Activated CD4-positive, alpha-beta T cell treated with anti-CD3 and anti-CD28 coated beads, Interleukin-2, amount 10 ng/mL, durations not matched to agents 7 days and 5 days (primary cell): Measurements from ENCODE around the gene OMA1. TPM values are rescaled to one million over a fixed set of nuclear protein-coding genes. Genes with fewer than 3 reads are reported as not detected.
"Not testable (repeated sequence)": the region's sequence is repeated elsewhere in the genome, so short reads cannot be mapped to it uniquely, and the experiment has no call there.

Experiments used
- CTCF ChIA-PET: fragments of 350-600 bp; sonication (Branson Sonifier 250); formaldehyde crosslinking; loops from one replicate; lab custom pipeline; 2021; ENCODE audit warnings: antibody characterized with exemption; lab: Charles Lee
- POLR2A ChIA-PET: fragments of 350-600 bp; sonication (Branson Sonifier 250); formaldehyde crosslinking; loops from one replicate; lab custom pipeline; 2021; ENCODE audit warnings: antibody characterized with exemption; lab: Charles Lee
- DNase-seq: peaks from one replicate; pipeline ENCODE4 v3.0.0-alpha.2; 2020
- H3K27ac Mint-ChIP-seq: one replicate; pipeline ENCODE4 v1.8.0; 2021; ENCODE audit warnings: mild to moderate bottlenecking, moderate library complexity, mixed read lengths
- H3K27me3 Mint-ChIP-seq: one replicate; pipeline ENCODE4 v1.8.0; 2021; ENCODE audit warnings: mixed read lengths
- H3K36me3 Mint-ChIP-seq: one replicate; pipeline ENCODE4 v1.8.0; 2021; ENCODE audit warnings: low read depth, mixed read lengths
- H3K4me1 Mint-ChIP-seq: one replicate; pipeline ENCODE4 v1.8.0; 2021; ENCODE audit warnings: mixed read lengths
- H3K4me3 Mint-ChIP-seq: one replicate; pipeline ENCODE4 v1.8.0; 2021; ENCODE audit warnings: mild to moderate bottlenecking, moderate library complexity, mixed read lengths
- H3K9me3 Mint-ChIP-seq: one replicate; pipeline ENCODE4 v1.8.0; 2021; ENCODE audit warnings: mixed read lengths
- total RNA-seq, 2 experiments: library from RNA; stranded (reverse); gene quantifications; one replicate each; pipeline ENCODE4 v1.2.3, GENCODE V29; 2021

OMA1 gene
- total RNA-seq, 2 experiments from 2014 or later: 19.1 to 23.5 TPM

GRCh38 chr1:58582143-58582542, 35.6 kb upstream of the OMA1 start:
- H3K36me3 Mint-ChIP-seq, H3K27ac Mint-ChIP-seq, H3K4me3 Mint-ChIP-seq, DNase-seq, POLR2A ChIA-PET, H3K9me3 Mint-ChIP-seq: not testable (repeated sequence)
- Mint-ChIP-seq H3K27me3 (peaks cover 68% of the 10 kb centered on the region), H3K4me1 (peaks cover 26% of the 10 kb centered on the region)
- CTCF ChIA-PET: interaction anchor here (0.6 kb wide), 2 partner anchors 12 to 1268 kb away, joined by 3 read pairs; no protein-coding TSS in a partner anchor

DNA sequence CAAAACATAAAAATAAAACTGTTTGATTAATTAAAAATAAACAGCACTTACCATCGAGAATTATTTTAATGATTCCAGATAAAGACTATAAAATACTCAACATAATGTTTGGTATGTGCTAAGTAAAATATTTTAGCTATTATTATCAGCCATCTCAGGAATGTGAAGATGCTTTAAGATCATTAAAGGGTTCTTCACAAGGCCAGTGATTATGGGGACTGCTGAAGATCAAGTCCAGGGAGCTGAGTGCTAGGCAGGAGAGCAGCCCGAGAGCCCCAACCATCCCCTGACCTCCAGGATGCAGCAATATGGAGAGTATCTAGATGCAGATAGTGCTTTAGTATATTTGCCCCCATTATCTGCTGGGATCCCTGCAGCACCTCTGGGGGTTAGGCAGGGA, 35.1 kb upstream of the OMA1 start:
- DNase-seq: no peak

GRCh38 chr1:58580186-58580585, 33.7 kb upstream of the OMA1 start:
- H3K9me3 Mint-ChIP-seq: no peaks in the 10 kb centered on the region
- H3K4me3 Mint-ChIP-seq: no peak overlapping the region
- no peak for DNase-seq
- ChIA-PET CTCF (no interaction called here), POLR2A (no interaction called here)
- no peaks in the 10 kb centered on the region for H3K36me3 Mint-ChIP-seq
- peaks cover 35% of the 10 kb centered on the region for H3K4me1 Mint-ChIP-seq
- peaks cover 66% of the 10 kb centered on the region for H3K27me3 Mint-ChIP-seq
- no peak overlapping the region for H3K27ac Mint-ChIP-seq

More for the DNA sequence above, 35.1 kb upstream of the OMA1 start:
- H3K27me3 Mint-ChIP-seq: peaks cover 66% of the 10 kb centered on the region
- no peak overlapping the region for H3K27ac Mint-ChIP-seq
- H3K4me1 Mint-ChIP-seq: peaks cover 27% of the 10 kb centered on the region
- no peaks in the 10 kb centered on the region for H3K36me3 Mint-ChIP-seq
- ChIA-PET CTCF (no interaction called here), POLR2A (no interaction called here)
- no peaks in the 10 kb centered on the region for H3K9me3 Mint-ChIP-seq
- H3K4me3 Mint-ChIP-seq: no peak overlapping the region

DNA sequence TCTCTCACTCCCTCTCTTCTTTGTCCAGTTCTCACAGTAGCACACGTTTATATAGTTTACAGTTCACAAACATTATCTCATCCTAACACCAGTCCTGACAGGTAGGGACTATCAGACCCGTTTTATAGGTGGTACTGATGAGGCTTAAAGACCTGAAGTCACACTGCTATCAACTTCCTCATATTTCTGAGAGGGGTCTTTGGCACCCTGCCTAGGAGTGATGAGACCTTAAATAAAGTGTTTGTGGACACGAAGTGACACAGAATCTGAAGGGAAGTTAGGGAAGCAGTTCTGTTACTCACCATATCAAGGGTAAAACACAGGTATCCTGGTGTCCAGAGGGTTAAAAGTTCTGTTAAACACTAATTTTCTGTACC, 31.1 kb upstream of the OMA1 start:
- H3K4me3 Mint-ChIP-seq: peak overlapping the region; percentile 3
- peaks cover 36% of the 10 kb centered on the region for H3K4me1 Mint-ChIP-seq
- no peak for DNase-seq
- ChIA-PET POLR2A (interaction anchor here (0.7 kb wide), 1 partner anchor 1454 kb away, joined by 3 read pairs; no protein-coding TSS in a partner anchor), CTCF (interaction anchor here (0.6 kb wide), 1 partner anchor 12 kb away, joined by 3 read pairs; no protein-coding TSS in a partner anchor)
- H3K27ac Mint-ChIP-seq: no peak overlapping the region
- H3K36me3 Mint-ChIP-seq: no peaks in the 10 kb centered on the region
- H3K27me3 Mint-ChIP-seq: peaks cover 69% of the 10 kb centered on the region
- H3K9me3 Mint-ChIP-seq: no peaks in the 10 kb centered on the region

DNA sequence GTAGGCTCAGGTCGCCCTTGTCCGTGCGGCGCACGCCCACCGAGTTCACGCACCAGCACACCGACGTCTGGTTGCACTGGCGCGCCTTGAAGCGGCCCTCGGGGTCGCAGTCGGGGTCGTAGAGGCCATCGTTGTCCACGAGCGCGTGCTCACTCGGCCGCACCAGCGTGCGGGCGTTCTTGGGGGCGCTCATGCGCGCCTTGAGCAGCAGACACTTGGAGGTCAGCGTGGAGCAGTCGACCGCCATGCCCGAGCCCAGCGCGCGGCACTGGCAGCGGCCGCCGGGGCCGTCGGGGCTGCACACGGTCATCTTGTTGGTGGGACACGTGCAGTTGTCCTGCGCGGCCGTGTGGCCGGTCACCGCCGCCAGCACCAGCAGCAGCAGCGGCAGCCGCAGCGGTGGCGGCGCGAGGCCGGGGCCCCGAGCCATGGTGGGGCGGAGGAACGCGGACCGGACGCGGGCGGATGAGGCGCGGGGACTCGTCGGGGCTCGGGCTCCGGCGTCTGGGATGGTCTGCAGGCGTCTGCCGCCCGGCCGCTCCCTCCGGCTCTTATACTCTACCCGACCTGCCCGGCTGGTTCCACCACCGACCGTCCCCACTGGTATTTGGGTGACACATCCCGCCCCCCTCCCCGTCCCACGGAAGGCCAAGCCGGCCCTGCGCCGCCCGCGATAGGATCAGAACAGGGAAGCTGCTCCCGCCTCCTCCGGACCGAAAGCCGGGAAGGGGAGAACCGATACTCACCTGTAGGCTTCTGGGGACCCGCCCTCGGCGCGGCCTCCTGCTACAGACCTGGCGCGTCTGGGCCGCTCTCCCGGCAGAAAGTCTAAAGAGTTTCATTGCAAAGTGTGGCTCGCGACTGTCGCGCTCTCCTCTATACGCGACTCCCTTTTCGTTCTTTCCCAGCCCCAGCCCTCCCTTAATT, 30.5 kb upstream of the OMA1 start, which contains the start of gene TACSTD2:
Gene TACSTD2 (minus strand): TSS at position 526 of the 927 bp plus-strand sequence. CDS start 96 bp downstream, at position 430.
- H3K9me3 Mint-ChIP-seq: no peaks in the 10 kb centered on the region
- no peak for DNase-seq
- no peak within 1 kb of the TSS for H3K27ac Mint-ChIP-seq
- H3K4me1 Mint-ChIP-seq: peaks cover 36% of the 10 kb centered on the region
- CTCF ChIA-PET: interaction anchor here (0.6 kb wide), 1 partner anchor 12 kb away, joined by 3 read pairs; no protein-coding TSS in a partner anchor
- POLR2A ChIA-PET: no interaction called here
- peak within 1 kb of the TSS; percentile 43 for H3K4me3 Mint-ChIP-seq
- H3K27me3 Mint-ChIP-seq: peaks cover 74% of the 10 kb centered on the region
- H3K36me3 Mint-ChIP-seq: no peaks in the 10 kb centered on the region

DNA sequence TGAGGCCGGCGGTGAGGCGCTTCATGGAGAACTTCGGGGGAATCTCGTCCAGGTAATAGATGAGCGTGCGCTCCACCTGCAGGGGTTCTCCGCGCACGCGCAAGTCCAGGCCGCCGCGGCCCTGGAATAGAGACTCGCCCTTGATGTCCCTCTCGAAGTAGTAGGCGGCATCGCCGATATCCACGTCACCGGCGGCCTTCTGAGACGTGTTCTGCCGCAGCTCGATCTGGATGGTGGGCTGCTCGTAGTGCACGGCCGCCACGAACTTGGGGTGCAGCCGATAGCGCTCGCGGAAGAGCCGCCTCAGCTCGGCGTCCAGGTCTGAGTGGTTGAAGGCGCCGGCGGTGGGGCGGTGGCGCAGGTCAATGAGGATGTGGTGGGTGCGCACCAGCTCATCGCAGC, 29.8 kb upstream of the OMA1 start:
- no peak for DNase-seq
- ChIA-PET POLR2A (no interaction called here), CTCF (no interaction called here)
- H3K4me1 Mint-ChIP-seq: peaks cover 36% of the 10 kb centered on the region
- H3K27ac Mint-ChIP-seq: no peak overlapping the region
- no peaks in the 10 kb centered on the region for H3K9me3 Mint-ChIP-seq
- peaks cover 77% of the 10 kb centered on the region for H3K27me3 Mint-ChIP-seq
- no peaks in the 10 kb centered on the region for H3K36me3 Mint-ChIP-seq
- peak overlapping the region; percentile 43 for H3K4me3 Mint-ChIP-seq

GRCh38 chr1:58575551-58576324, 29.2 kb upstream of the OMA1 start:
- H3K36me3 Mint-ChIP-seq: no peaks in the 10 kb centered on the region
- peaks cover 79% of the 10 kb centered on the region for H3K27me3 Mint-ChIP-seq
- H3K4me3 Mint-ChIP-seq: peak overlapping the region; percentile 43
- CTCF ChIA-PET: no interaction called here
- peaks cover 36% of the 10 kb centered on the region for H3K4me1 Mint-ChIP-seq
- no peak overlapping the region for H3K27ac Mint-ChIP-seq
- POLR2A ChIA-PET: interaction anchor here (0.5 kb wide), 1 partner anchor 208 kb away, joined by 3 read pairs; the partner anchor contains the start of gene JUN
- no peak for DNase-seq
- no peaks in the 10 kb centered on the region for H3K9me3 Mint-ChIP-seq

DNA sequence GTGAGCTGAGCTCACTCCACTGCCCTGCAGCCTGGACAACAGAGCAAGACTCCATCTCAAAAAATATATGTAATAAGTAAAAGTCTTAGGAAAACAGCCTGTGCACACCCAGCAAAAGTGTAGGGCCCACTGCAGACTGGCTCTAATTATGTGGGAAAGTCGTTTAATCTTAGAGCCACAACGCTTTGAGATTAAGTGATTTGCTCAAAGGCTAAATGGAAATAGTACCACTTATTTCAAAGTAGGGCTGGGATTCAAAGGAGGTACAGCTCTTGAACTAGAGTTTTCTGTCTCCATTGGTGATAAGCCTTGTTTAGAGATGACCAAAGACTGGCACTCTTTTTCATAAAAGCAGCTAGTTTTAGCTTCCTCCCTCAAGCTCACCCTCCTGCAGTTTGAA, 28.3 kb upstream of the OMA1 start:
- no peak overlapping the region for H3K4me3 Mint-ChIP-seq
- no peak overlapping the region for H3K27ac Mint-ChIP-seq
- no peaks in the 10 kb centered on the region for H3K36me3 Mint-ChIP-seq
- no peak for DNase-seq
- H3K27me3 Mint-ChIP-seq: peaks cover 83% of the 10 kb centered on the region
- no peaks in the 10 kb centered on the region for H3K9me3 Mint-ChIP-seq
- ChIA-PET CTCF (no interaction called here), POLR2A (interaction anchor here (0.5 to 0.6 kb wide), 2 partner anchors 209 to 357 kb away, joined by 3 read pairs; partner anchors contain the start of gene JUN)
- H3K4me1 Mint-ChIP-seq: peaks cover 36% of the 10 kb centered on the region

DNA sequence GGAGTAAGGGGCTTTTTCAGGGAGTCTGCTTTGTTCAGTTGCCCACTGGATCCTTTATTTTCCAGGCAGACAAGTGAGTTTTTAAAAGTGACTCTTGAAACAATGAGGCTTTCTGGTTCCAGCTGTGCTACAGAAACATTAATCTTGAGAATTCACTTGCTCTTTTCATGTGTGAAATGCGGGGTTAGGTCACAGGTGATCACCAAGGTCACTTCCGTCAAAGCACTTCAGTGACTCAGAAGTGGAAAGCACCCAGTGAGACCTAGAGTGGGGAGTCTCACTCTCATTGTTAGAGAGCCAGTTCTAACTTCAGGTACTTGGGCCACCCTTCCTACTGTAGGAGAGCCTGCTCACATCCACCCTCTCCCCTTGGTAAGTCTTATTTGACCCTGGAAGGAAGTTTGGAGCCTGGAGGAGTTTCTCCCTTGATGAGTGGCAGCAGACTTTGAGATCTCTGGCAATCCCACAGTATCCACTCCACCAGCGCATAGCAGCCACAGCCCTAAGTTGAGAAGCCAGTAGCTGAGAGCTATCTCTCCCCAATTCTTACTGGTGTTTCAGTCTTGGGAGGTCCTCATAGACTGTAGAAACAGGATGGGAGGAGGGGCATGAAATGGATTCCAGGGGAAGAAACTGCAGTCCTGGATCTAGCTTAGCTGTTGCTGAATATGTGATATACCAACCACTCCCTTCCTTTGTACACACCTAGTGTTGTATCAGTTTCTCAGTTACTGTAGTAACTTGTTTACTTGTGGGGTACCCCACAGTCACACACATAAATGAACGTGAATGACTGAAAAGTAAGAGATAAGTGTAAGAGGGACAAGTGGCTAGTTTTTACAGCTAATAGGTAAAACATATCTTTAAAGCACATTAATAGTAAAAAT, 27.4 kb upstream of the OMA1 start:
- Mint-ChIP-seq H3K4me3 (no peak overlapping the region), H3K27ac (peak overlapping the region; percentile 48), H3K4me1 (peaks cover 36% of the 10 kb centered on the region), H3K36me3 (no peaks in the 10 kb centered on the region), H3K27me3 (peaks cover 81% of the 10 kb centered on the region), H3K9me3 (no peaks in the 10 kb centered on the region)
- ChIA-PET POLR2A (interaction anchor here (0.6 kb wide), 1 partner anchor 358 kb away, joined by 3 read pairs; no protein-coding TSS in a partner anchor), CTCF (no interaction called here)
- DNase-seq: peak; percentile 49

GRCh38 chr1:58573138-58573537, 26.6 kb upstream of the OMA1 start:
- ChIA-PET POLR2A (no interaction called here), CTCF (interaction anchor here (0.9 to 1.0 kb wide), 2 partner anchors 17 to 19 kb away, joined by 3 to 4 read pairs; no protein-coding TSS in a partner anchor)
- no peaks in the 10 kb centered on the region for H3K9me3 Mint-ChIP-seq
- peaks cover 85% of the 10 kb centered on the region for H3K27me3 Mint-ChIP-seq
- DNase-seq: no peak
- no peaks in the 10 kb centered on the region for H3K36me3 Mint-ChIP-seq
- H3K4me1 Mint-ChIP-seq: peaks cover 36% of the 10 kb centered on the region
- H3K4me3 Mint-ChIP-seq: no peak overlapping the region
- no peak overlapping the region for H3K27ac Mint-ChIP-seq

- H3K27ac Mint-ChIP-seq: no peak overlapping the region
- ChIA-PET CTCF (interaction anchor here (0.9 to 1.0 kb wide), 2 partner anchors 16 to 19 kb away, joined by 3 to 4 read pairs; no protein-coding TSS in a partner anchor), POLR2A (no interaction called here)
- no peak for DNase-seq
- no peaks in the 10 kb centered on the region for H3K9me3 Mint-ChIP-seq
- peaks cover 81% of the 10 kb centered on the region for H3K27me3 Mint-ChIP-seq
- no peaks in the 10 kb centered on the region for H3K36me3 Mint-ChIP-seq
- H3K4me3 Mint-ChIP-seq: no peak overlapping the region
- peaks cover 33% of the 10 kb centered on the region for H3K4me1 Mint-ChIP-seq
Measured at GRCh38 chr1:58572690-58573089, 26.2 kb upstream of the OMA1 start.

DNA sequence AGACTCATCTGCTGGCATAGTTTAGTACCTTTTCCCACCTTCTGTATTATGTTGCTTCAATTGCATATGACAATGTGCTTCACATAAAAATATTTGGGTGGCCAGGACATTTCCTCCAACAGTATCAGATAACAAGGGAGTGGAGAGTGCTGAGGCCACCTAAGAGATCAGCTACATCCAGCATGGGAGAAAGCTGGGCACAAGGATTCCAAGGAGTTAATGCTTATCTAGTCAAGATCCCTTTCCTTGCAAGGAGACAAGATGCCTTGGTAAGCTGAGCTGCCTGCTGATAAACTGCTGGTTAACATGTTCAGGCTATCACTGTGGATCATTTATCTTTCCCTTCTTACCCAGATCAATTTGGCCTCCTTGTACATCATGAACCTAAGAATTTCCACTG, 25.1 kb upstream of the OMA1 start:
- ChIA-PET CTCF (no interaction called here), POLR2A (no interaction called here)

More for the DNA sequence above, 25.1 kb upstream of the OMA1 start:
- H3K27ac Mint-ChIP-seq: no peak overlapping the region
- H3K36me3 Mint-ChIP-seq: no peaks in the 10 kb centered on the region
- peaks cover 27% of the 10 kb centered on the region for H3K4me1 Mint-ChIP-seq
- H3K9me3 Mint-ChIP-seq: no peaks in the 10 kb centered on the region
- no peak overlapping the region for H3K4me3 Mint-ChIP-seq
- H3K27me3 Mint-ChIP-seq: peaks cover 82% of the 10 kb centered on the region
- no peak for DNase-seq
